ENCODE data around the gene SEPTIN5. TPM values are rescaled to one million over a fixed set of nuclear protein-coding genes. Genes with fewer than 3 reads are reported as not detected.

SEPTIN5 gene
- total and polyA plus RNA-seq, 9 of the 15 experiments (the other 6 are each of a cell fraction or from before 2014, with no cell fraction given): 0.03 to 195 (median 119) TPM

DNA sequence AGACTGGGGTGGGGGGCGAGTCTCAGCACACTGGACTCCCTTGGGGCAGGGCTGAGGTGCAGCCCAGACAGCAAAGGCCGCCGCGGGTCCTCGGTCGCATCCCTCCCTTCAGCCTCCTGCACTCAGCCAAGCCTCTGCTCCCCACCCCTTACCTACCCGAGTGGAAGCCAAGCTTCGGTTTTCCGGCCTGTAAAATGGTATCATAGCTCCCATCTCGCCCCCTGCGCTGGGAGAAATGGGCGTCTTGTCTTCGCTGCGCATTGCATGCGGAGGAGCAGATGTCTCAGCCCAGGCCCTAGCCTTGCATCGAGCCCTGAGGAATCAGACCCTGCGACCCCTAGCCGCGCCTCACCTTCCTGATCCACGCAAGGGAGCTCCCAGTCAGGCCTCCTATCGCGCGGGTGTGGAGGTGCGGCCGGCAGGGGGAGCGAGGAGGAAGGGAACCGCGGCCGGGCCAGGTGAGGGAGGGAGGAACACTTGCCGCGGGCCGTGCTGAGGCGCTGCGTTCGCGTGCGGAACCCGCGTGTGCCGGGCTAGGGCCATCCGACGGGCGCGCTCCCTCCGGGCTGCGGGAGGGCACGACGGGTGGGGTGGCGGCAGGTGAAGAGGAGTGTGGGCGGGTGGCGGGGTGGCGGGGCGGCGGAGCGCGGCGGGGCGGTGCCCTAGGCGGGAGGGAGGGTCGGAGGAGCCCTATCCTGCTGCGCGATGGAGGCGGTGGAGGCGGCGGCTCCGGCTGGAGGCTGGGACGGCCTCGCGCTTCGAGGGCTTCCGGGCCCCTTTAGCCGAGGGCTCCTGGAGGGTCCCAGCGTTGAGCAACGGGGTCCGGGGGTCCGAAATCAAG lies 42.2 kb downstream of the SEPTIN5 start (continued):
- TF ChIP-seq RBFOX2 (IDR thresholded peaks at IDR 0.05; ENCODE audit: low read depth, low read length) (peak; percentile 67), TEAD4 (IDR thresholded peaks at IDR 0.05; ENCODE audit: low read length) (peak; percentile 12; the same call in 1 of the 2 replicates), TEAD4 (CRISPR knock-in tag; IDR thresholded peaks at IDR 0.05; ENCODE audit: borderline replicate concordance) (no peak), HCFC1 (IDR thresholded peaks at IDR 0.05; ENCODE audit: low read depth, low read length) (peak; percentile 33; the same call in 1 of the 2 replicates), HNRNPL (IDR thresholded peaks at IDR 0.05; ENCODE audit: low read depth, low read length) (no peak; the same call in 1 of the 2 replicates), DNMT1 (IDR thresholded peaks at IDR 0.05) (no peak), CTBP1 (IDR thresholded peaks at IDR 0.05; ENCODE audit: borderline replicate concordance) (peak; percentile 99), MTA1 (IDR thresholded peaks at IDR 0.05; ENCODE audit: borderline replicate concordance) (no peak), ETV6 (IDR thresholded peaks at IDR 0.05; ENCODE audit: borderline replicate concordance in 1 of 2, low read depth in 2 of 2, low read length in 1 of 2) (peak in 1 of 2 experiments; percentile 46; a peak in 1 of 4 replicates), ETV6 (CRISPR knock-in tag; IDR thresholded peaks at IDR 0.05; ENCODE audit: borderline replicate concordance) (no peak), PHF20 (IDR thresholded peaks at IDR 0.05; ENCODE audit: partially characterized antibody) (peak; percentile 77), SMARCA5 (IDR thresholded peaks at IDR 0.05) (peak; percentile 46; the same call in 1 of the 2 replicates), KLF6 (CRISPR knock-in tag; IDR thresholded peaks at IDR 0.05; ENCODE audit: borderline replicate concordance) (0 out of 2 replicates have a peak, but pooled peaks have one; percentile 19), MITF (IDR thresholded peaks at IDR 0.05) (peak; percentile 45; the same call in 1 of the 2 replicates), CBFA2T2 (conservative IDR thresholded peaks at IDR 0.05) (no peak; the same call in 1 of the 2 replicates), RCOR1 (IDR thresholded peaks at IDR 0.05; ENCODE audit: borderline replicate concordance in 1 of 2, low read depth in 2 of 2, low read length in 2 of 2) (peak in 1 of 2 experiments; percentile 88; a peak in 2 of 4 replicates)
- TF ChIP-seq, protein P1, sequence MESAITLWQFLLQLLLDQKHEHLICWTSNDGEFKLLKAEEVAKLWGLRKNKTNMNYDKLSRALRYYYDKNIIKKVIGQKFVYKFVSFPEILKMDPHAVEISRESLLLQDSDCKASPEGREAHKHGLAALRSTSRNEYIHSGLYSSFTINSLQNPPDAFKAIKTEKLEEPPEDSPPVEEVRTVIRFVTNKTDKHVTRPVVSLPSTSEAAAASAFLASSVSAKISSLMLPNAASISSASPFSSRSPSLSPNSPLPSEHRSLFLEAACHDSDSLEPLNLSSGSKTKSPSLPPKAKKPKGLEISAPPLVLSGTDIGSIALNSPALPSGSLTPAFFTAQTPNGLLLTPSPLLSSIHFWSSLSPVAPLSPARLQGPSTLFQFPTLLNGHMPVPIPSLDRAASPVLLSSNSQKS (CRISPR knock-in tag; IDR thresholded peaks at IDR 0.05): no peak
